Activated CD4-positive, alpha-beta T cell treated with anti-CD3 and anti-CD28 coated beads, Interleukin-2, amount 10 ng/mL, durations not matched to agents 24 days and 14 days (primary cell): ENCODE measurements around the gene STMND1. TPM values are rescaled to one million over a fixed set of nuclear protein-coding genes. Genes with fewer than 3 reads are reported as not detected.

Experiments
- DNase-seq: peaks from one replicate; pipeline ENCODE4 v3.0.0; 2022
- H3K27ac Mint-ChIP-seq: one replicate; pipeline ENCODE4 v1.8.0; 2022; ENCODE audit warnings: mild to moderate bottlenecking, mixed read lengths
- H3K27me3 Mint-ChIP-seq: one replicate; pipeline ENCODE4 v1.8.0; 2022; ENCODE audit warnings: mixed read lengths
- H3K36me3 Mint-ChIP-seq: one replicate; pipeline ENCODE4 v1.8.0; 2022; ENCODE audit warnings: low read depth, mild to moderate bottlenecking, mixed read lengths
- H3K4me1 Mint-ChIP-seq: one replicate; pipeline ENCODE4 v1.8.0; 2021; ENCODE audit warnings: mixed read lengths
- H3K4me3 Mint-ChIP-seq: one replicate; pipeline ENCODE4 v1.8.0; 2022; ENCODE audit warnings: mild to moderate bottlenecking, moderate library complexity, mixed read lengths
- H3K9me3 Mint-ChIP-seq: one replicate; pipeline ENCODE4 v1.8.0; 2021; ENCODE audit warnings: mixed read lengths
- intact Hi-C: fragments of 100-400 bp; cut with micrococcal nuclease; formaldehyde crosslinking; loops from one replicate; pipeline ENCODE4 v1.15.1; 2023
- total RNA-seq: library from RNA; stranded (reverse); gene quantifications from 2 replicates; pipeline ENCODE4 v1.2.3, GENCODE V29; 2022

The STMND1 gene
- total RNA-seq, 1 donor from 2014 or later = not detected

DNA sequence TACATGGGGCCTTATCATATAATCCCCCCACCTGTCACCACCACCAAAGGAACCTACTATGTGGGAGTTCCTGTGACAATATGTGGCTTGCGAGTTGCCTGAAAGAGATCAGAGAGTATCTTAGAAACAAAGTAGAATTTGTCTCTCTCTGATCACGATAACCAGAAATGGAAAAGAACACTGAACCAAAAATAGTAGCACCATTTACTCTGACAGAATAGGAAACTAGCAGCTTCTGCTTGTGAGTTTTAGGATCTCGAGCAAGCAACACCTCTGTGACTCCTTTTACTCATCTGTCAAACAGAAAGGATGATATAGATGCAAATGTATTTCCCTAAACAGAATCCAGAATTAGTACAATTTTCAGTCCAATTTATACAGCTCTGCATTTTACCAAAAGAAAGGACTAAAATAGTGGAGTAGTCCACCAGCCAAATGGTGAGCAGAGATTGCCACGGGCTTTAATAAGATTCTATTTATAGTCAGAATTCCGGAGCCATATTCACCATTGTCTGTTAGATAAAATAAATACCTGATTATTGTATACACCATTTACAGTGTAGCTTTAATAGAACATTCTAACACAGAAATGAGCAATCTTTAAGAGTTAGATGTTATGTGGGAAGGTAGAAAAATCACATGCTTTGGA is 19.9 kb upstream of the STMND1 start:
- intact Hi-C loops = no loop called here
- H3K4me3 Mint-ChIP-seq = no peak overlapping the region
- no peaks in the 10 kb centered on the region for H3K36me3 Mint-ChIP-seq

GRCh38 chr6:17083397-17083796 is 18.5 kb upstream of the STMND1 start:
- DNase-seq = no peak
- Mint-ChIP-seq H3K4me1 (no peaks in the 10 kb centered on the region), H3K27me3 (peaks cover 3% of the 10 kb centered on the region), H3K27ac (no peak overlapping the region), H3K9me3 (no peaks in the 10 kb centered on the region), H3K4me3 (no peak overlapping the region), H3K36me3 (no peaks in the 10 kb centered on the region)
- intact Hi-C loops = no loop called here

More for the DNA sequence above, 19.9 kb upstream of the STMND1 start:
- H3K9me3 Mint-ChIP-seq = no peaks in the 10 kb centered on the region
- no peaks in the 10 kb centered on the region for H3K4me1 Mint-ChIP-seq
- H3K27me3 Mint-ChIP-seq = peaks cover 3% of the 10 kb centered on the region
- H3K27ac Mint-ChIP-seq = no peak overlapping the region
- no peak for DNase-seq

DNA sequence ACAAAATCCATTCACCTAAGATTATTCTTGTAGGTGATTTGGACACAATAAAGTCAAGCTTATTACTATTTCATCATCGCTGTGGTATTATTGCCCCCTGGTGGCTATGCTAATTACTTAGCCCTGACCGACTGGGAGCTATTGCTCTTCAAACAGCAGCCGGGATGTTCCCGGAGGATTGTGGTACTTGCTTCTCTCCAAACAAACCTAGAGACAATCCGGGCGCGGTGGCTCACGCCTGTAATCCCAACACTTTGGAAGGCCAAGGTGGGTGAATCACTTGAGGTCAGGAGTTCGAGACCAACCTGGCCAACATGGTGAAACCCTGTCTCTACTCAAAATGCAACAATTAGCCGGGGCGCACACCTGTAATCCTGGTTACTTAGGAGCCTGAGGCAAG is 15.4 kb upstream of the STMND1 start:
- peaks cover 4% of the 10 kb centered on the region for H3K27me3 Mint-ChIP-seq
- H3K27ac Mint-ChIP-seq = no peak overlapping the region
- H3K4me3 Mint-ChIP-seq = no peak overlapping the region
- no peaks in the 10 kb centered on the region for H3K9me3 Mint-ChIP-seq
- no peaks in the 10 kb centered on the region for H3K36me3 Mint-ChIP-seq
- no peaks in the 10 kb centered on the region for H3K4me1 Mint-ChIP-seq
- DNase-seq = peak; percentile 63
- intact Hi-C loops = loop anchor here (2.0 to 5.0 kb wide), 2 partner anchors 324 to 754 kb away; partner anchors contain the start of gene ATXN1

DNA sequence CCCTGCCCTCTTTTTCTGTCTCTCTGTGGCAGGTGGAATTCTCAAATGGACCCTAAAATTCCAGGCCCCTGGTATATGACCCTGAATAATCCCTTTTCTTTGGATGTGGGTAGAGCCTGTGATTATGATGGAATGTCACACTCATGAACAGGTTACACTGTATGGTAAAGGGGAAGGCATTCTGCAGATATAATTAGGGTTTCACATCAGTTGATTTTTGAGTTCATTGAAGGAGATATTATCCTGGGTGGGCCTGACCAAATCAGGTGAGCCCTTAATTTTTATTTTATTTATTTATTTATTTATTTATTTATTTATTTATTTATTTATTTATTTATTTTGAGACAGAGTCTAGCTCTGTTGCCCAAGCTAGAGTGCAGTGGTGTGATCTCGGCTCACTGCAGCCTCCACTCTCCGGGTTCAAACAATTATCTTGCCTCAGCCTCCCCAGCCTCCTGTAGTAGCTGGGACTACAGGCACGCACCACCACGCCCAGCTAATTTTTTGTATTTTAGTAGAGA is 13.7 kb upstream of the STMND1 start:
- Mint-ChIP-seq H3K27me3 (peaks cover 2% of the 10 kb centered on the region), H3K27ac (no peak overlapping the region)

GRCh38 chr6:17091122-17091521 is 10.7 kb upstream of the STMND1 start:
- no peaks in the 10 kb centered on the region for H3K4me1 Mint-ChIP-seq
- peaks cover 2% of the 10 kb centered on the region for H3K27me3 Mint-ChIP-seq
- no peaks in the 10 kb centered on the region for H3K36me3 Mint-ChIP-seq
- H3K4me3 Mint-ChIP-seq = no peak overlapping the region
- no peak for DNase-seq
- intact Hi-C loops = no loop called here
- no peaks in the 10 kb centered on the region for H3K9me3 Mint-ChIP-seq
- H3K27ac Mint-ChIP-seq = no peak overlapping the region

More for the DNA sequence above, 13.7 kb upstream of the STMND1 start:
- DNase-seq = no peak
- Mint-ChIP-seq H3K4me1 (no peaks in the 10 kb centered on the region), H3K4me3 (no peak overlapping the region), H3K36me3 (no peaks in the 10 kb centered on the region), H3K9me3 (no peaks in the 10 kb centered on the region)
- intact Hi-C loops = loop anchor here (5.0 kb wide), 1 partner anchor 326 kb away; the partner anchor contains the start of gene ATXN1

DNA sequence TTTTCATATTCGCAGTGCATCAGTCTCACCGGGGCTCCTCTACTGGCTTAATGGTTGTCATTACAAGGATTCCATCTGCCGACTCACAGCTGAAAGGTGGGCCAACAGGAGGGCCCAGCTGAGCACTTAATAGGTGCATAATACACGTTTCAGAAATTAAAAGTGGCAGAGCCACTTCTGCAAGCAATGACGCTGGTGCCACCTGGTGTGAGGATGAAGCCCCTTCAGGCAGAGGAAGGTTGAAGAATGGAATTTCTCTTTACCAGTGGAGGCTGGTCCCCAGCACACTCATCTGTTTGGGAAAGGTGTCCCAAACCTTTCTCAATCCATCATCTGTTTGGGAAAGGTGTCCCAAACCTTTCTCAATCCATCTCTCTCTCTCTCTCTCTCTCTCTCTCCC is 8.2 kb upstream of the STMND1 start:
- no peak for DNase-seq
- no peak overlapping the region for H3K27ac Mint-ChIP-seq
- no peaks in the 10 kb centered on the region for H3K4me1 Mint-ChIP-seq
- intact Hi-C loops = no loop called here
- H3K36me3 Mint-ChIP-seq = no peaks in the 10 kb centered on the region
- H3K4me3 Mint-ChIP-seq = no peak overlapping the region
- peaks cover 4% of the 10 kb centered on the region for H3K27me3 Mint-ChIP-seq
- no peaks in the 10 kb centered on the region for H3K9me3 Mint-ChIP-seq

DNA sequence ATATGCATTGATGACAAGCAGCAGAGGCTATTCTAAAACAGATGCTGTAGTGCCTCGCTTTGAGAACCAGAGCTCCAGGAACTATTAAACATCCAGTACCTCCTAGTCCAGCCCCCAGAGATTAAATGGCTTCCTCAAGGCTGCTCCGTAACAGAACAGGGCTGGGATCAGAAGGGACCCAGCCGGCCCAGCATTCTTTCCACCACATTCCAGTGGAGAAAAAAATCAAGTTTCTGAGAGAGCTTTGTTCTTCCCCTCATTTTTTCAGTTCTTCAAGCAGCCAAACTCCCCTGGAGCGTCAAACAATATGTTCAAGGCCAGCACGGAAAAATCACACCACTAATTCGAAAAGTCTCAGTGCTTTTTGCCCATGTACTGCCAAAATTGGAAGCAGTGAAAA is 5.8 kb upstream of the STMND1 start:
- no peaks in the 10 kb centered on the region for H3K4me1 Mint-ChIP-seq
- no peaks in the 10 kb centered on the region for H3K36me3 Mint-ChIP-seq
- H3K27me3 Mint-ChIP-seq = peaks cover 14% of the 10 kb centered on the region
- H3K27ac Mint-ChIP-seq = no peak overlapping the region
- no peak overlapping the region for H3K4me3 Mint-ChIP-seq
- H3K9me3 Mint-ChIP-seq = no peaks in the 10 kb centered on the region
- intact Hi-C loops = no loop called here
- DNase-seq = no peak

GRCh38 chr6:17096652-17097051 is 5.2 kb upstream of the STMND1 start:
- H3K4me1 Mint-ChIP-seq = peaks cover 2% of the 10 kb centered on the region
- H3K36me3 Mint-ChIP-seq = no peaks in the 10 kb centered on the region
- H3K27ac Mint-ChIP-seq = no peak overlapping the region
- no peaks in the 10 kb centered on the region for H3K9me3 Mint-ChIP-seq
- DNase-seq = no peak
- intact Hi-C loops = no loop called here
- no peak overlapping the region for H3K4me3 Mint-ChIP-seq
- peaks cover 19% of the 10 kb centered on the region for H3K27me3 Mint-ChIP-seq

GRCh38 chr6:17097982-17098381 is 3.9 kb upstream of the STMND1 start:
- no peaks in the 10 kb centered on the region for H3K9me3 Mint-ChIP-seq
- H3K4me3 Mint-ChIP-seq = no peak overlapping the region
- H3K27ac Mint-ChIP-seq = no peak overlapping the region
- peaks cover 2% of the 10 kb centered on the region for H3K4me1 Mint-ChIP-seq
- no peaks in the 10 kb centered on the region for H3K36me3 Mint-ChIP-seq
- peaks cover 28% of the 10 kb centered on the region for H3K27me3 Mint-ChIP-seq
- no peak for DNase-seq
- intact Hi-C loops = no loop called here

GRCh38 chr6:17098538-17098937 is 3.3 kb upstream of the STMND1 start:
- no peak for DNase-seq
- intact Hi-C loops = no loop called here
- no peak overlapping the region for H3K4me3 Mint-ChIP-seq
- H3K9me3 Mint-ChIP-seq = no peaks in the 10 kb centered on the region
- no peaks in the 10 kb centered on the region for H3K36me3 Mint-ChIP-seq
- H3K27ac Mint-ChIP-seq = no peak overlapping the region
- H3K4me1 Mint-ChIP-seq = peaks cover 2% of the 10 kb centered on the region
- H3K27me3 Mint-ChIP-seq = peaks cover 28% of the 10 kb centered on the region

DNA sequence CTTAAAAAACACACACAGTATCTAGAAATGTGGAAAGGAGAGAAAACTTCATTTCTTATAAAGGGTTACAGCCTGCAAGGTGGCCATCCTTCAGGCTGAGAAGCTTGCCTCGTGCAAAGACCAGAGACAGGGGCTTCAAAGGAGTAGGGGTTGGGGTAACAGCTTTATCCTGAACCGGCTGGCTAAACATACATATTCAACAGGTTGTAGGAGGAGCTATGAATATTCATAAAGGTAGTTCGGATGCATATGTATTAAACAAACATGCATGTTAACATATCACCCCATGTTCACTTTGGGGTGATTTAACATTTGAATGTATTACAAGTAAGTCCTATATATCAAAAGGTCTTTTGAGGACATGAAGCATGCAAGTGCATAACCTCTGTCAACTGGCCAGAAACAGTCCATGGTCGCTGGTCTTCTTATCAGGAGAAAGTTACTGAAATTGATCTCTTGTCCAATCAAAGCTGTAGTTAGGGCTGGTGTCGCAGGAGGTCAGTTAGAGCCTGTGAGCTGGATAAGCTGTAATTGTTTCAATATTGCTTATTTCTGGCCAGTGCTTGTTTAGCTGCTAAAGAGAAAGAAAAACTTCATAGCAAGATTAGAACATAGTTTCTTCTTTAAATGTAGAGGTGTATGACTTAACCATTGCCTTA is 2.3 kb upstream of the STMND1 start:
- H3K9me3 Mint-ChIP-seq = no peaks in the 10 kb centered on the region
- H3K4me1 Mint-ChIP-seq = peaks cover 2% of the 10 kb centered on the region
- H3K4me3 Mint-ChIP-seq = no peak overlapping the region
- H3K27me3 Mint-ChIP-seq = peaks cover 30% of the 10 kb centered on the region
- intact Hi-C loops = no loop called here
- no peaks in the 10 kb centered on the region for H3K36me3 Mint-ChIP-seq
- DNase-seq = no peak
- H3K27ac Mint-ChIP-seq = no peak overlapping the region

- H3K9me3 Mint-ChIP-seq = no peaks in the 10 kb centered on the region
- H3K4me3 Mint-ChIP-seq = no peak overlapping the region
- H3K4me1 Mint-ChIP-seq = peaks cover 2% of the 10 kb centered on the region
- peaks cover 30% of the 10 kb centered on the region for H3K27me3 Mint-ChIP-seq
- no peak for DNase-seq
- H3K27ac Mint-ChIP-seq = no peak overlapping the region
- no peaks in the 10 kb centered on the region for H3K36me3 Mint-ChIP-seq
- intact Hi-C loops = no loop called here
These were observed 1.0 kb upstream of the STMND1 start for GRCh38 chr6:17100806-17101205.

GRCh38 chr6:17102258-17102870 is 514 bp downstream of the STMND1 start:
- Mint-ChIP-seq H3K4me1 (peaks cover 2% of the 10 kb centered on the region), H3K27me3 (peaks cover 35% of the 10 kb centered on the region), H3K4me3 (no peak overlapping the region), H3K27ac (no peak overlapping the region), H3K9me3 (no peaks in the 10 kb centered on the region), H3K36me3 (no peaks in the 10 kb centered on the region)
- intact Hi-C loops = no loop called here
- no peak for DNase-seq

DNA sequence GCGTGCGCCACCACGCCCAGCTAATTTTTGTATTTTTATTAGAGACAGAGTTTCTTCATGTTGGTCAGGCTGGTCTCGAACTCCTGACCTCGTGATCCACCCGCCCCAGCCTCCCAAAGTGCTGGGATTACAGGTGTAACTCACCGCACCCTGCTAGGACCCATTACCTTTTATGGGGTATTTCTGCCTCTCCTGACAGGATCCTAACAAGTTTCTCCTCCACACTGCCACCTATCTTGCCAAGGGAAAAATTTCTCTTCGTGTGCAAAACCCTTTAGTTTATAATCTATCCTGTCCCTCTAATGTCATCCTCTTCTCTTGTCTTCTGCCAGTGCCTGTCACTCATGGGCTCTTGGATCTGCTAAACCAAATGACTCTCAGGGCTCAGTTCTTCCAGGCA is 1.9 kb downstream of the STMND1 start:
- peaks cover 35% of the 10 kb centered on the region for H3K27me3 Mint-ChIP-seq
- no peak overlapping the region for H3K27ac Mint-ChIP-seq
- H3K4me1 Mint-ChIP-seq = peaks cover 2% of the 10 kb centered on the region
- H3K9me3 Mint-ChIP-seq = no peaks in the 10 kb centered on the region
- DNase-seq = no peak
- no peaks in the 10 kb centered on the region for H3K36me3 Mint-ChIP-seq
- H3K4me3 Mint-ChIP-seq = no peak overlapping the region
- intact Hi-C loops = no loop called here
